Stimulated activated memory B cell treated with anti-CD40 and anti-IgM and Interleukin-4, amounts not matched to agents 10 μg/mL and 1 μg/mL and 100 μg/mL, for 72 hours (primary cell): ENCODE measurements around the gene MAPK1.
"Not testable (repeated sequence)": the region's sequence is repeated elsewhere in the genome, so short reads cannot be mapped to it uniquely, and the experiment has no call there.

Source experiments
- ATAC-seq: fragments of 150-1000 bp; cut with Tn5 transposase; 2 replicates; pipeline ENCODE4 v1.10.0; 2021
- H3K27ac Mint-ChIP-seq: one replicate; pipeline ENCODE4 v1.8.0; 2022; ENCODE audit warnings: mild to moderate bottlenecking, mixed read lengths
- H3K27me3 Mint-ChIP-seq: one replicate; pipeline ENCODE4 v1.8.0; 2022; ENCODE audit warnings: mixed read lengths
- H3K36me3 Mint-ChIP-seq: one replicate; pipeline ENCODE4 v1.8.0; 2022; ENCODE audit warnings: mixed read lengths
- H3K4me1 Mint-ChIP-seq: one replicate; pipeline ENCODE4 v1.8.0; 2022; ENCODE audit warnings: mixed read lengths
- H3K4me3 Mint-ChIP-seq: one replicate; pipeline ENCODE4 v1.8.0; 2022; ENCODE audit warnings: mild to moderate bottlenecking, moderate library complexity, mixed read lengths
- H3K9me3 Mint-ChIP-seq: one replicate; pipeline ENCODE4 v1.8.0; 2022; ENCODE audit warnings: mixed read lengths

MAPK1 gene

GRCh38 chr22:21862386-21863245 lies 4.8 kb downstream of the MAPK1 start:
- Mint-ChIP-seq H3K4me3 (no peak overlapping the region), H3K4me1 (peaks cover 81% of the 10 kb centered on the region), H3K9me3 (no peaks in the 10 kb centered on the region), H3K36me3 (peaks cover 28% of the 10 kb centered on the region), H3K27ac (no peak overlapping the region), H3K27me3 (no peaks in the 10 kb centered on the region)
- ATAC-seq, result no peak

- Mint-ChIP-seq H3K4me3 (no peak overlapping the region), H3K4me1 (peaks cover 89% of the 10 kb centered on the region), H3K27me3 (no peaks in the 10 kb centered on the region), H3K36me3 (peaks cover 28% of the 10 kb centered on the region), H3K9me3 (no peaks in the 10 kb centered on the region), H3K27ac (no peak overlapping the region)
- ATAC-seq, result no peak
Measured at GRCh38 chr22:21861851-21862250, 5.6 kb downstream of the MAPK1 start.

- H3K36me3 Mint-ChIP-seq, result peaks cover 28% of the 10 kb centered on the region
- no peak for ATAC-seq
- peaks cover 91% of the 10 kb centered on the region for H3K4me1 Mint-ChIP-seq
- H3K27me3 Mint-ChIP-seq, result no peaks in the 10 kb centered on the region
- H3K27ac Mint-ChIP-seq, result no peak overlapping the region
- H3K9me3 Mint-ChIP-seq, result no peaks in the 10 kb centered on the region
- H3K4me3 Mint-ChIP-seq, result no peak overlapping the region
Measured at GRCh38 chr22:21861264-21861848, 6.1 kb downstream of the MAPK1 start.

- Mint-ChIP-seq H3K27ac (peak overlapping the region; percentile 56), H3K4me3 (no peak overlapping the region), H3K4me1 (peaks cover 92% of the 10 kb centered on the region), H3K9me3 (no peaks in the 10 kb centered on the region), H3K36me3 (peaks cover 28% of the 10 kb centered on the region), H3K27me3 (no peaks in the 10 kb centered on the region)
- ATAC-seq, result no peak
Measured at GRCh38 chr22:21860491-21861039, 6.9 kb downstream of the MAPK1 start.

GRCh38 chr22:21858025-21858764 lies 9.2 kb downstream of the MAPK1 start:
- no peaks in the 10 kb centered on the region for H3K9me3 Mint-ChIP-seq
- no peak for ATAC-seq
- peaks cover 89% of the 10 kb centered on the region for H3K4me1 Mint-ChIP-seq
- no peaks in the 10 kb centered on the region for H3K27me3 Mint-ChIP-seq
- H3K4me3 Mint-ChIP-seq, result peak overlapping the region; percentile 25
- peak overlapping the region; percentile 56 for H3K27ac Mint-ChIP-seq
- H3K36me3 Mint-ChIP-seq, result peaks cover 19% of the 10 kb centered on the region

GRCh38 chr22:21857481-21857914 lies 9.9 kb downstream of the MAPK1 start:
- H3K4me1 Mint-ChIP-seq, result peaks cover 88% of the 10 kb centered on the region
- no peaks in the 10 kb centered on the region for H3K9me3 Mint-ChIP-seq
- H3K36me3 Mint-ChIP-seq, result peaks cover 22% of the 10 kb centered on the region
- peak; percentile 93 for ATAC-seq
- H3K27ac Mint-ChIP-seq, result peak overlapping the region; percentile 56
- H3K27me3 Mint-ChIP-seq, result no peaks in the 10 kb centered on the region
- no peak overlapping the region for H3K4me3 Mint-ChIP-seq

GRCh38 chr22:21856868-21857267 lies 10.6 kb downstream of the MAPK1 start:
- H3K27ac Mint-ChIP-seq, result peak overlapping the region; percentile 56
- H3K36me3 Mint-ChIP-seq, result peaks cover 27% of the 10 kb centered on the region
- no peaks in the 10 kb centered on the region for H3K27me3 Mint-ChIP-seq
- no peak for ATAC-seq
- H3K4me1 Mint-ChIP-seq, result peaks cover 89% of the 10 kb centered on the region
- no peak overlapping the region for H3K4me3 Mint-ChIP-seq
- H3K9me3 Mint-ChIP-seq, result no peaks in the 10 kb centered on the region

GRCh38 chr22:21856197-21856596 lies 11.2 kb downstream of the MAPK1 start:
- no peak for ATAC-seq
- H3K4me3 Mint-ChIP-seq, result no peak overlapping the region
- H3K4me1 Mint-ChIP-seq, result peaks cover 89% of the 10 kb centered on the region
- H3K9me3 Mint-ChIP-seq, result no peaks in the 10 kb centered on the region
- H3K36me3 Mint-ChIP-seq, result peaks cover 27% of the 10 kb centered on the region
- no peak overlapping the region for H3K27ac Mint-ChIP-seq
- H3K27me3 Mint-ChIP-seq, result no peaks in the 10 kb centered on the region

GRCh38 chr22:21855676-21856075 lies 11.8 kb downstream of the MAPK1 start:
- Mint-ChIP-seq H3K4me3 (no peak overlapping the region), H3K36me3 (peaks cover 27% of the 10 kb centered on the region), H3K27me3 (no peaks in the 10 kb centered on the region), H3K9me3 (no peaks in the 10 kb centered on the region), H3K27ac (peak overlapping the region; percentile 53), H3K4me1 (peaks cover 86% of the 10 kb centered on the region)
- ATAC-seq, result no peak

GRCh38 chr22:21850660-21851059 lies 16.8 kb downstream of the MAPK1 start:
- ATAC-seq, result no peak
- no peak overlapping the region for H3K4me3 Mint-ChIP-seq
- peaks cover 32% of the 10 kb centered on the region for H3K36me3 Mint-ChIP-seq
- H3K9me3 Mint-ChIP-seq, result no peaks in the 10 kb centered on the region
- H3K27me3 Mint-ChIP-seq, result no peaks in the 10 kb centered on the region
- no peak overlapping the region for H3K27ac Mint-ChIP-seq
- H3K4me1 Mint-ChIP-seq, result peaks cover 70% of the 10 kb centered on the region

- Mint-ChIP-seq H3K27ac (no peak overlapping the region), H3K4me1 (peaks cover 69% of the 10 kb centered on the region), H3K4me3 (no peak overlapping the region)
Measured at GRCh38 chr22:21849489-21849888, 18.0 kb downstream of the MAPK1 start.

GRCh38 chr22:21848057-21848456 lies 19.4 kb downstream of the MAPK1 start:
- not testable (repeated sequence) for H3K9me3 Mint-ChIP-seq, H3K27me3 Mint-ChIP-seq, H3K27ac Mint-ChIP-seq, H3K4me3 Mint-ChIP-seq, ATAC-seq
- peaks cover 26% of the 10 kb centered on the region for H3K36me3 Mint-ChIP-seq
- peaks cover 65% of the 10 kb centered on the region for H3K4me1 Mint-ChIP-seq

More at GRCh38 chr22:21849489-21849888, 18.0 kb downstream of the MAPK1 start:
- no peak for ATAC-seq
- H3K36me3 Mint-ChIP-seq, result peaks cover 32% of the 10 kb centered on the region
- H3K27me3 Mint-ChIP-seq, result no peaks in the 10 kb centered on the region
- H3K9me3 Mint-ChIP-seq, result no peaks in the 10 kb centered on the region

- Mint-ChIP-seq H3K36me3 (peaks cover 15% of the 10 kb centered on the region), H3K4me1 (peaks cover 47% of the 10 kb centered on the region), H3K9me3 (no peaks in the 10 kb centered on the region), H3K27ac (no peak overlapping the region), H3K27me3 (no peaks in the 10 kb centered on the region), H3K4me3 (no peak overlapping the region)
- ATAC-seq, result no peak
Measured at GRCh38 chr22:21845558-21846453, 21.6 kb downstream of the MAPK1 start.

- Mint-ChIP-seq H3K4me3 (no peak overlapping the region), H3K27me3 (no peaks in the 10 kb centered on the region), H3K27ac (no peak overlapping the region), H3K36me3 (peaks cover 13% of the 10 kb centered on the region), H3K9me3 (peaks cover 3% of the 10 kb centered on the region), H3K4me1 (peaks cover 49% of the 10 kb centered on the region)
- no peak for ATAC-seq
Measured at GRCh38 chr22:21842946-21843345, 24.5 kb downstream of the MAPK1 start.
